Hepatocyte (in vitro differentiated cells): Measurements from ENCODE around the gene KCNJ1. TPM values are rescaled to one million over a fixed set of nuclear protein-coding genes. Genes with fewer than 3 reads are reported as not detected.

Experiments used
- DNase-seq: peaks from one replicate; pipeline ENCODE4 v3.0.0-alpha.2; 2016; ENCODE audit warnings: low spot score
- H2AFZ ChIP-seq: fragments of 200-600 bp; sonication (generic); 2 replicates; pipeline ENCODE4 v1.6.0; 2016; ENCODE audit warnings: antibody characterized with exemption, mild to moderate bottlenecking
- H3K27ac ChIP-seq: fragments of 200-600 bp; sonication (generic); 2 replicates; pipeline ENCODE4 v1.5.1; 2016; ENCODE audit warnings: mild to moderate bottlenecking
- H3K27me3 ChIP-seq: fragments of 200-600 bp; sonication (generic); 2 replicates; pipeline ENCODE4 v1.6.1; 2016
- H3K36me3 ChIP-seq: fragments of 200-600 bp; sonication (generic); replicated peaks from 2 replicates; pipeline ENCODE4 v1.5.1; 2016; ENCODE audit warnings: low read depth; ENCODE audit not compliant: insufficient read depth
- H3K4me1 ChIP-seq: fragments of 200-600 bp; sonication (generic); 2 replicates; pipeline ENCODE4 v1.5.1; 2016; ENCODE audit warnings: mild to moderate bottlenecking, moderate library complexity; ENCODE audit not compliant: insufficient read depth
- H3K4me2 ChIP-seq: fragments of 200-600 bp; sonication (generic); 2 replicates; pipeline ENCODE4 v1.6.0; 2016
- H3K4me3 ChIP-seq: fragments of 200-600 bp; sonication (generic); 2 replicates; pipeline ENCODE4 v1.5.1; 2016; ENCODE audit warnings: mild to moderate bottlenecking
- H3K79me2 ChIP-seq: fragments of 200-600 bp; sonication (generic); 2 replicates; pipeline ENCODE4 v1.6.0; 2017; ENCODE audit warnings: mild to moderate bottlenecking
- H3K9me2 ChIP-seq: fragments of 200-600 bp; sonication (generic); replicated peaks from 2 replicates; pipeline ENCODE4 v1.6.0; 2017; ENCODE audit warnings: mild to moderate bottlenecking; ENCODE audit not compliant: insufficient read depth
- H3K9me3 ChIP-seq: fragments of 200-600 bp; sonication (generic); 2 replicates; pipeline ENCODE4 v1.5.1; 2016; ENCODE audit warnings: low read depth, mild to moderate bottlenecking
- H4K20me1 ChIP-seq: fragments of 200-600 bp; sonication (generic); 2 replicates; pipeline ENCODE4 v1.6.0; 2016; ENCODE audit warnings: mild to moderate bottlenecking; ENCODE audit not compliant: insufficient read depth, poor library complexity, severe bottlenecking
- EZH2 ChIP-seq: fragments of 200-600 bp; sonication (generic); IDR thresholded peaks from 2 replicates; pipeline ENCODE4 v1.6.1; 2016; ENCODE audit warnings: antibody characterized with exemption, mild to moderate bottlenecking, borderline replicate concordance
- EZH2phosphoT487 ChIP-seq: fragments of 200-600 bp; sonication (generic); IDR thresholded peaks from one replicate; pipeline ENCODE4 v1.6.1; 2018; ENCODE audit warnings: antibody characterized with exemption, mild to moderate bottlenecking, low read depth, moderate library complexity; ENCODE audit not compliant: unreplicated experiment, severe bottlenecking
- WGBS: methylation state at CpG from one replicate; pipeline ENCODE4 v1.1.6; 2016; ENCODE audit warnings: low lambda C conversion rate; ENCODE audit errors: missing lambda C conversion rate; 5-methylcytosine and 5-hydroxymethylcytosine counted together
- polyA plus RNA-seq: library from polyadenylated mRNA; unstranded; fragments of >200 nt; fragmentation: Nextera tagmentation; extraction: Ambion mirVana; gene quantifications from 2 replicates; pipeline ENCODE4 v1.2.1, GENCODE V29; 2016
- total RNA-seq: library from RNA; depleted of rRNA; stranded (reverse); fragments of >200 nt; gene quantifications from 2 replicates; pipeline ENCODE4 v1.2.3, GENCODE V29; 2014
- TF ChIP-seq, protein P1 (sequence below): fragments of 200-600 bp; sonication (generic); IDR thresholded peaks from 2 replicates; pipeline ENCODE4 v1.5.1; 2016; ENCODE audit warnings: antibody characterized with exemption, mild to moderate bottlenecking; ENCODE audit not compliant: poor library complexity

Gene KCNJ1
- total and polyA plus RNA-seq, 2 experiments from 2014 or later = not detected

DNA sequence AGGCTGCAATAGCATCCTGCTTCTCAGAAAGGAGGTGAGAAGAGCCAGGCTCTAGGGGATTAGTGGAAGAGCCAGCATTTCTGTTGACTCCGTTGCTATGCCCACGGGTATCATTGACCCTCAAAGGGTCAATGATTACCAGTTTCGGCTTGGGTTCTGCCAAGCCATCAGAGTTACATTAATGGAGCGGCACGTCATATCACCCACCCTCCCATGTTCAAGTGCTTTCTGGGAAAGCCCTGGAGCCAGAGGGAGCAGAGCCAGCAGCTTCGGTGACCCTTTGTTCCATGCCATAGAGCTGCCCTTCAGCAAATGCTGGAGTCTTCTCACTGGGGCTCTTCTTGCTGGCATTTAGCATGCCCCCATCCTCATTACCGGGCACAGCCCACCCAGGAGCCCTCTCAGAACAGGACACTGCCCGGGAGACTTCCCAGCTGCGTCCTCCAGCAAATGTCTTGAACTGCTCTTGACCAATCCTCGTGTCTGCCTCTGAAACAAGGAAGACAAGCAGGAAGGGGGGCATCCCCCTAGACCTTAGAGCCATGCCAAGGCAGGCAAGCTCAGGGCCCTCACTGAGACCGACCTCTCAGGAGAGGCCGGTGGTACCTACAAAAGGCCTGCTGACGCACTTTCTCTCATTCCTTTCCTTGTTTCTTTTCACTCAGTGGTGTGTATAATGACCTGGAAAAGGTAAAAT lies 14.6 kb downstream of the KCNJ1 start:
- TF ChIP-seq, protein P1, sequence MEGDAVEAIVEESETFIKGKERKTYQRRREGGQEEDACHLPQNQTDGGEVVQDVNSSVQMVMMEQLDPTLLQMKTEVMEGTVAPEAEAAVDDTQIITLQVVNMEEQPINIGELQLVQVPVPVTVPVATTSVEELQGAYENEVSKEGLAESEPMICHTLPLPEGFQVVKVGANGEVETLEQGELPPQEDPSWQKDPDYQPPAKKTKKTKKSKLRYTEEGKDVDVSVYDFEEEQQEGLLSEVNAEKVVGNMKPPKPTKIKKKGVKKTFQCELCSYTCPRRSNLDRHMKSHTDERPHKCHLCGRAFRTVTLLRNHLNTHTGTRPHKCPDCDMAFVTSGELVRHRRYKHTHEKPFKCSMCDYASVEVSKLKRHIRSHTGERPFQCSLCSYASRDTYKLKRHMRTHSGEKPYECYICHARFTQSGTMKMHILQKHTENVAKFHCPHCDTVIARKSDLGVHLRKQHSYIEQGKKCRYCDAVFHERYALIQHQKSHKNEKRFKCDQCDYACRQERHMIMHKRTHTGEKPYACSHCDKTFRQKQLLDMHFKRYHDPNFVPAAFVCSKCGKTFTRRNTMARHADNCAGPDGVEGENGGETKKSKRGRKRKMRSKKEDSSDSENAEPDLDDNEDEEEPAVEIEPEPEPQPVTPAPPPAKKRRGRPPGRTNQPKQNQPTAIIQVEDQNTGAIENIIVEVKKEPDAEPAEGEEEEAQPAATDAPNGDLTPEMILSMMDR = no peak
- TF ChIP-seq EZH2phosphoT487 = no peak
- no peak for TF ChIP-seq EZH2
- Histone ChIP-seq H3K27me3 (no peaks in the 10 kb centered on the region), H3K79me2 (no peaks in the 10 kb centered on the region), H3K9me2 (no peaks in the 10 kb centered on the region), H2AFZ (no peak overlapping the region), H3K4me2 (no peak overlapping the region), H3K36me3 (no peaks in the 10 kb centered on the region), H4K20me1 (no peaks in the 10 kb centered on the region), H3K4me1 (no peaks in the 10 kb centered on the region), H3K4me3 (no peak overlapping the region), H3K27ac (no peak overlapping the region), H3K9me3 (no peaks in the 10 kb centered on the region)
- no peak for DNase-seq
- WGBS = 90% methylated on average over 13 of the region's 13 CpGs

DNA sequence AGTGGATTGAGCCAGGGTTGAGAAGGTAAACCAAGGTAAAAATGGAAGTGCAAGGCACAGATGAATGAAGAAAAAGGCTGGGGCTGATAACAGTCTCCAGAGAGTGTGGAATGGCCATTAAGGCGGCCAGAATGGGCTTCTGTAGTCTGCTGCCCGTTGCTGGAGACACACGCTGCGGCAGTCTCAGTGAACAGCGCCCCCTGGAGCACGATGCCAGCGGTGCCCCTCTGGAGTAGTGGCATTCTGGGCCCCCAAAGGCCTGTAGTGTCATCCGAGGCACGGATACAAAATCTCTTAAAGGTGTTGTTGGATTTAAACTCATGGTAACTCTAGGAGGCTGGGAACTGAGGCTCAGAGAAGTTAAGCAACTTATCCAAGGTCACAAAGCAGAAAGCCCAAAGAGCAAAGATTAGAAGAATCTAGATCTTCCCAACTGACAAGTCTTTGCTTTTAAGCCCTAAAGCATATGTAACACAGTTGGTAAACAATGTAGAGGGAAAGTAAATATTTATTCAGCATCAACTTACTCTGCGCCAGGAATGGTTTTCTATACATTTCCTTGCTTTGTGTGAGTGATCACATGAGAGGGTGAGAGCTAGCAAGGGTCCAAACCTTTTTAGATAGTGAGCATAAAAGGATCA lies 18.2 kb downstream of the KCNJ1 start:
- peak; percentile 50 for DNase-seq
- Histone ChIP-seq H3K9me2 (no peaks in the 10 kb centered on the region), H2AFZ (no peak overlapping the region), H3K9me3 (no peaks in the 10 kb centered on the region), H3K27ac (no peak overlapping the region), H3K4me1 (no peaks in the 10 kb centered on the region), H3K79me2 (no peaks in the 10 kb centered on the region), H3K36me3 (no peaks in the 10 kb centered on the region), H3K4me2 (no peak overlapping the region), H3K4me3 (no peak overlapping the region), H4K20me1 (no peaks in the 10 kb centered on the region), H3K27me3 (peaks cover 5% of the 10 kb centered on the region)
- WGBS = 24% methylated on average over 10 of the region's 10 CpGs
- TF ChIP-seq, protein P1 = peak; percentile 49
- TF ChIP-seq EZH2phosphoT487 = no peak

DNA sequence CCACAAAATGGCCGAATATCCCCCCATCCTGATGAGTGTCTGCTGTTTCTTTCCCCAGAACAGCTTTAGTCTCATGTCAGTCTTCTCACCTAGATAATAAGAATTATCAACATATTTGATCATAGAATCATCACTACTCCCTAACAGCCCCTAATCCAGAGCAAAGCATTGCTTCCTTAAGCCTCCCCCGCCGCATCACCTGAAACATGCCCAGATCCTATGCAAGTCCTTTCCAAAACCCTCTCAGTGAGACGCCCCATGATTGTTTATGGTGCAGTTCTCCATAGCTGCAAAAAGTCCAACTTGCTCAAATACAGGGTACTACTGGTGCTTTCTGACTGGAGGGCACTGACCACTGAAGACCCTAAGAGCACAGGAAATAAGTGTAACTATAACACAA lies 20.1 kb downstream of the KCNJ1 start:
- H3K4me2 ChIP-seq = no peak overlapping the region
- no peak for DNase-seq
- no peaks in the 10 kb centered on the region for H3K9me3 ChIP-seq
- H3K27me3 ChIP-seq = peaks cover 5% of the 10 kb centered on the region
- H4K20me1 ChIP-seq = no peaks in the 10 kb centered on the region
- no peaks in the 10 kb centered on the region for H3K79me2 ChIP-seq
- no peak overlapping the region for H2AFZ ChIP-seq
- no peaks in the 10 kb centered on the region for H3K9me2 ChIP-seq
- H3K36me3 ChIP-seq = no peaks in the 10 kb centered on the region
- no peak overlapping the region for H3K27ac ChIP-seq
- no peaks in the 10 kb centered on the region for H3K4me1 ChIP-seq
- 84% methylated on average over 4 of the region's 4 CpGs for WGBS
- no peak overlapping the region for H3K4me3 ChIP-seq
- TF ChIP-seq, protein P1 = no peak
- no peak for TF ChIP-seq EZH2
- TF ChIP-seq EZH2phosphoT487 = no peak
